OCI-LY3 (cell line): ENCODE measurements around the gene CCSER1.

Experiments used
- CTCF ChIP-seq: fragments of 200-600, 300-600 bp; sonication (generic); IDR thresholded peaks from 2 replicates; pipeline ENCODE4 v1.5.1; 2014; ENCODE audit warnings: antibody characterized with exemption, low read length, low read depth
- EZH2phosphoT487 ChIP-seq: fragments of 200-600 bp; shearing (Covaris generic); IDR thresholded peaks from 2 replicates; pipeline ENCODE4 v1.6.1; 2018; ENCODE audit warnings: antibody characterized with exemption, mixed run types, low read depth

DNA sequence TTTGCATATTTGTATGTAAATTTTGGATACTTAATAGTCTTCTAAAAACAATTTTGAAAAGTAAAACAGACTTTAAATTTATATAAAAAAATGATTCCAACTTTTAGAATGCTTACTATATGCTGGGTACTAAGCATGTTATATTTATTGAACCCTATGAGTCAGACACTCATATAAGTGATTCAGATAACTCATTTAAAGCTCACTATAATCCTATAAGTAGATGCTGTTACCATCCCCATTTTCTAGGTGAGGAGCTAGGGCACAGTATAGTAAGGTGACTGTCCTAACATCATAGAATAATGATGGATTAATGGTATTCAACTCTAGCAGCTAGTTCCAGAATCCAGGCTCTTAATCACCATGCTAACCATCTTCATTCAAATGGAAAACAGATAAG is 1299.5 kb downstream of the CCSER1 start:
- no peak for TF ChIP-seq CTCF
- no peak for TF ChIP-seq EZH2phosphoT487
